ENCODE results near the gene ADAMTS17.

Gene ADAMTS17

GRCh38 chr15:99985878-99986277 lies 355.9 kb downstream of the ADAMTS17 start:
- no peak overlapping the region for H3K27ac ChIP-seq (ENCODE audit: low read depth, low read length)
- no peaks in the 10 kb centered on the region for H3K79me2 ChIP-seq (ENCODE audit: control insufficient read depth, low read length)
- H3K27me3 ChIP-seq (ENCODE audit: control insufficient read depth, low read length) = peaks cover 10% of the 10 kb centered on the region; the same call in 1 of the 2 replicates
- no peaks in the 10 kb centered on the region for H3K9me2 ChIP-seq (replicated peaks; ENCODE audit: control insufficient read depth, low read length)
- TF ChIP-seq CTCF (IDR thresholded peaks at IDR 0.05; ENCODE audit: low read depth, low read length, poor library complexity, severe bottlenecking) (no peak), EZH2phosphoT487 (IDR thresholded peaks at IDR 0.05; ENCODE audit: borderline replicate concordance, low read length) (no peak)
- no peaks in the 10 kb centered on the region for H3K9me3 ChIP-seq (ENCODE audit: control insufficient read depth, insufficient read depth, low read length)
- H3F3A ChIP-seq (ENCODE audit: control insufficient read depth, insufficient read depth) = no peaks in the 10 kb centered on the region
- no peaks in the 10 kb centered on the region for H3K4me1 ChIP-seq (ENCODE audit: control insufficient read depth, low read length)
- no peaks in the 10 kb centered on the region for H4K20me1 ChIP-seq (ENCODE audit: control insufficient read depth, insufficient read depth, low read depth, low read length)
- no peak overlapping the region for H3K4me3 ChIP-seq (ENCODE audit: low read length)
- no peak overlapping the region for H3K4me2 ChIP-seq (ENCODE audit: low read length)
- H3K36me3 ChIP-seq (ENCODE audit: control insufficient read depth, low read length) = no peaks in the 10 kb centered on the region

- H3F3A ChIP-seq (ENCODE audit: control insufficient read depth, insufficient read depth) = no peaks in the 10 kb centered on the region
- H3K27ac ChIP-seq (ENCODE audit: low read depth, low read length) = no peak overlapping the region
- peaks cover 10% of the 10 kb centered on the region; the same call in 1 of the 2 replicates for H3K27me3 ChIP-seq (ENCODE audit: control insufficient read depth, low read length)
- no peaks in the 10 kb centered on the region for H3K79me2 ChIP-seq (ENCODE audit: control insufficient read depth, low read length)
- H3K4me1 ChIP-seq (ENCODE audit: control insufficient read depth, low read length) = no peaks in the 10 kb centered on the region
- H3K9me2 ChIP-seq (replicated peaks; ENCODE audit: control insufficient read depth, low read length) = no peaks in the 10 kb centered on the region
- TF ChIP-seq EZH2phosphoT487 (IDR thresholded peaks at IDR 0.05; ENCODE audit: borderline replicate concordance, low read length) (no peak), CTCF (IDR thresholded peaks at IDR 0.05; ENCODE audit: low read depth, low read length, poor library complexity, severe bottlenecking) (no peak)
- H3K4me3 ChIP-seq (ENCODE audit: low read length) = no peak overlapping the region
- H3K9me3 ChIP-seq (ENCODE audit: control insufficient read depth, insufficient read depth, low read length) = no peaks in the 10 kb centered on the region
- no peak overlapping the region for H3K4me2 ChIP-seq (ENCODE audit: low read length)
- no peaks in the 10 kb centered on the region for H3K36me3 ChIP-seq (ENCODE audit: control insufficient read depth, low read length)
- no peaks in the 10 kb centered on the region for H4K20me1 ChIP-seq (ENCODE audit: control insufficient read depth, insufficient read depth, low read depth, low read length)
These were observed 357.1 kb downstream of the ADAMTS17 start for GRCh38 chr15:99984491-99985243.

- no peak overlapping the region for H3K27ac ChIP-seq (ENCODE audit: low read depth, low read length)
- no peaks in the 10 kb centered on the region for H4K20me1 ChIP-seq (ENCODE audit: control insufficient read depth, insufficient read depth, low read depth, low read length)
- no peaks in the 10 kb centered on the region for H3K9me3 ChIP-seq (ENCODE audit: control insufficient read depth, insufficient read depth, low read length)
- H3K79me2 ChIP-seq (ENCODE audit: control insufficient read depth, low read length) = no peaks in the 10 kb centered on the region
- no peak overlapping the region for H3K4me2 ChIP-seq (ENCODE audit: low read length)
- H3K27me3 ChIP-seq (ENCODE audit: control insufficient read depth, low read length) = peaks cover 10% of the 10 kb centered on the region; the same call in 1 of the 2 replicates
- H3F3A ChIP-seq (ENCODE audit: control insufficient read depth, insufficient read depth) = no peaks in the 10 kb centered on the region
- H3K4me3 ChIP-seq (ENCODE audit: low read length) = no peak overlapping the region
- TF ChIP-seq EZH2phosphoT487 (IDR thresholded peaks at IDR 0.05; ENCODE audit: borderline replicate concordance, low read length) (no peak), CTCF (IDR thresholded peaks at IDR 0.05; ENCODE audit: low read depth, low read length, poor library complexity, severe bottlenecking) (no peak)
- H3K36me3 ChIP-seq (ENCODE audit: control insufficient read depth, low read length) = no peaks in the 10 kb centered on the region
- no peaks in the 10 kb centered on the region for H3K4me1 ChIP-seq (ENCODE audit: control insufficient read depth, low read length)
- no peaks in the 10 kb centered on the region for H3K9me2 ChIP-seq (replicated peaks; ENCODE audit: control insufficient read depth, low read length)
These were observed 357.9 kb downstream of the ADAMTS17 start for GRCh38 chr15:99983886-99984286.

All from DOHH2 (cell line).